Mesenchymal stem cell (in vitro differentiated cells and primary cell): Measurements from ENCODE around the gene SEMA3B.
"Not testable (repeated sequence)": the region's sequence is repeated elsewhere in the genome, so short reads cannot be mapped to it uniquely, and the experiment has no call there.

Experiments
- DNase-seq: peaks from one replicate; pipeline ENCODE4 v3.0.0-alpha.2; 2013
- H2AFZ ChIP-seq: one replicate; pipeline ENCODE4 v1.6.1; 2013; ENCODE audit warnings: low read depth, mild to moderate bottlenecking, control low read depth, inconsistent platforms, low read length, moderate library complexity
- H2AK5ac ChIP-seq: 2 replicates; pipeline ENCODE4 v1.6.1; 2013; ENCODE audit warnings: low read length, moderate library complexity, mild to moderate bottlenecking, inconsistent platforms; ENCODE audit not compliant: severe bottlenecking
- H2BK120ac ChIP-seq: one replicate; pipeline ENCODE4 v1.6.1; 2013; ENCODE audit warnings: low read depth, mild to moderate bottlenecking, inconsistent platforms, low read length, moderate library complexity
- H2BK12ac ChIP-seq, 2 experiments: one replicate each; pipeline ENCODE4 v1.6.1; 2013; ENCODE audit warnings: inconsistent platforms in 2 of 2, low read length in 2 of 2, mild to moderate bottlenecking in 2 of 2, moderate library complexity in 2 of 2, control low read depth in 1 of 2
- H2BK15ac ChIP-seq: one replicate; pipeline ENCODE4 v1.6.1; 2013; ENCODE audit warnings: mild to moderate bottlenecking, low read depth, inconsistent platforms; ENCODE audit not compliant: poor library complexity, severe bottlenecking
- H2BK5ac ChIP-seq: 2 replicates; pipeline ENCODE4 v1.6.1; 2013; ENCODE audit warnings: low read depth, mild to moderate bottlenecking, low read length, control low read depth, inconsistent platforms; ENCODE audit not compliant: poor library complexity, severe bottlenecking
- H3K14ac ChIP-seq, 2 experiments: one replicate each; pipeline ENCODE4 v1.6.1; 2013; ENCODE audit warnings: inconsistent platforms in 2 of 2, low read length in 2 of 2, control low read depth in 1 of 2, mild to moderate bottlenecking in 1 of 2, moderate library complexity in 1 of 2
- H3K18ac ChIP-seq, 2 experiments: one replicate each; pipeline ENCODE4 v1.6.1; 2013; ENCODE audit warnings: inconsistent platforms in 2 of 2, low read length in 2 of 2, control low read depth in 1 of 2, low read depth in 1 of 2, mild to moderate bottlenecking in 1 of 2
- H3K23ac ChIP-seq, 2 experiments: one replicate each; pipeline ENCODE4 v1.6.1; 2013; ENCODE audit warnings: inconsistent platforms in 2 of 2, low read length in 2 of 2, mild to moderate bottlenecking in 2 of 2, moderate library complexity in 2 of 2, control low read depth in 1 of 2
- H3K27ac ChIP-seq: 2 replicates; pipeline ENCODE4 v1.5.1; 2013; ENCODE audit warnings: mild to moderate bottlenecking, moderate library complexity, low read length, control low read depth, inconsistent platforms; ENCODE audit not compliant: poor library complexity, severe bottlenecking
- H3K27me3 ChIP-seq, 2 experiments: 2 replicates each; pipeline versions ENCODE4 v1.6.1 to v1.7.0; 2013; ENCODE audit warnings: low read length in 2 of 2, mild to moderate bottlenecking in 2 of 2, moderate library complexity in 2 of 2, control low read depth in 1 of 2, inconsistent platforms in 1 of 2; ENCODE audit not compliant: control insufficient read depth in 1 of 2, insufficient read depth in 1 of 2
- H3K36me3 ChIP-seq, 2 experiments: 2 replicates each; pipeline versions ENCODE4 v1.6.1 to v1.7.0; 2013; ENCODE audit warnings: low read length in 2 of 2, control low read depth in 1 of 2, inconsistent platforms in 1 of 2, low read depth in 1 of 2, mild to moderate bottlenecking in 1 of 2; ENCODE audit not compliant: insufficient read depth in 2 of 2, control insufficient read depth in 1 of 2
- H3K4ac ChIP-seq, 2 experiments: one replicate each; pipeline ENCODE4 v1.6.1; 2013; ENCODE audit warnings: inconsistent platforms in 2 of 2, low read length in 2 of 2, mild to moderate bottlenecking in 2 of 2, moderate library complexity in 2 of 2, control low read depth in 1 of 2, low read depth in 1 of 2
- H3K4me1 ChIP-seq: 2 replicates; pipeline ENCODE4 v1.6.1; 2013; ENCODE audit warnings: low read depth, low read length, control low read depth; ENCODE audit not compliant: control insufficient read depth, insufficient read depth
- H3K4me2 ChIP-seq: 2 replicates; pipeline ENCODE4 v1.6.1; 2013; ENCODE audit warnings: low read length, mild to moderate bottlenecking, inconsistent platforms; ENCODE audit not compliant: poor library complexity, severe bottlenecking
- H3K4me3 ChIP-seq, 2 experiments: 2 replicates each; pipeline versions ENCODE4 v1.5.1 to v1.7.0; 2013; ENCODE audit warnings: low read length in 2 of 2, mild to moderate bottlenecking in 2 of 2, control low read depth in 1 of 2, low read depth in 1 of 2; ENCODE audit not compliant: insufficient read depth in 1 of 2
- H3K79me1 ChIP-seq: replicated peaks from 2 replicates; pipeline ENCODE4 v1.6.1; 2013; ENCODE audit warnings: mild to moderate bottlenecking, control low read depth, low read length, inconsistent platforms; ENCODE audit not compliant: poor library complexity, severe bottlenecking
- H3K9ac ChIP-seq: 2 replicates; pipeline ENCODE4 v1.7.0; 2013; ENCODE audit warnings: mild to moderate bottlenecking, low read length, moderate library complexity
- H3K9me3 ChIP-seq: 2 replicates; pipeline ENCODE4 v1.7.0; 2013; ENCODE audit warnings: mild to moderate bottlenecking, low read length; ENCODE audit not compliant: control insufficient read depth
- H4K8ac ChIP-seq: one replicate; pipeline ENCODE4 v1.6.1; 2013; ENCODE audit warnings: inconsistent platforms, mild to moderate bottlenecking, low read length, moderate library complexity
- H4K91ac ChIP-seq: one replicate; pipeline ENCODE4 v1.6.1; 2013; ENCODE audit warnings: mild to moderate bottlenecking, low read length, inconsistent platforms
- WGBS: methylation state at CpG from one replicate; pipeline ENCODE4 v1.1.7; 2013; ENCODE audit warnings: mixed read lengths; 5-methylcytosine and 5-hydroxymethylcytosine counted together

The SEMA3B gene

DNA sequence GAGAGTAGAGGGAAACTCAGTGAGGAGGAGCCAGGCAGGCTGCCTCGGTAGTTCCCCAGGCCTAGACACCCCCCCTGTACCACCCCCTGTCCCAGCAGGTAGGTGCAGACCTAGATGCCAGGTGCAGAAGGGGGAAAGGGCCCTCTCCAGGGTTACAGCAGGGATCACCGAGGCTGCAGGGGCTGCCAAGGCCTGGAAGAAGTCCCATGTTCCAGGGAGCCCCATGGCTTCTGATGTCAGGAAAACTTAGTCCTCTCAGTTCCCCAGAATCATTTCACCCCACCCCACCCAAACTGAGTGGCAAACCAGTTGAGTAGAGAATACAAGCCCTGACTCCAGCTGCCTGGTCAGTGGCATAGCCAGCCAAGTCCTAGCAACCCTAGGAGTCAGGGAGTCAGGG lies 7.4 kb upstream of the SEMA3B start:
- DNase-seq: no peak
- Histone ChIP-seq H3K27me3 (no peaks in the 10 kb centered on the region), H3K4ac (peak overlapping the region; percentile 5 to 57), H3K14ac (no peak overlapping the region), H2AK5ac (peak overlapping the region; percentile 94), H3K27ac (peak overlapping the region; percentile 91), H3K4me2 (no peak overlapping the region), H2BK120ac (peak overlapping the region; percentile 13), H3K4me1 (peaks cover 58% of the 10 kb centered on the region), H3K4me3 (peak overlapping the region in 1 of 2 experiments; percentile 78), H3K9me3 (no peaks in the 10 kb centered on the region), H3K18ac (peak overlapping the region; percentile 18 to 23), H3K79me1 (peaks cover 14% of the 10 kb centered on the region), H2BK15ac (peak overlapping the region; percentile 31), H4K91ac (peak overlapping the region; percentile 34), H2BK12ac (peak overlapping the region; percentile 59 to 80), H2AFZ (no peak overlapping the region), H3K23ac (no peak overlapping the region), H3K36me3 (peaks cover 30 to 33% of the 10 kb centered on the region in 2 experiments), H4K8ac (peak overlapping the region; percentile 76), H2BK5ac (no peak overlapping the region), H3K9ac (peak overlapping the region; percentile 91)
- WGBS: 67% methylated on average over 2 of the region's 2 CpGs

DNA sequence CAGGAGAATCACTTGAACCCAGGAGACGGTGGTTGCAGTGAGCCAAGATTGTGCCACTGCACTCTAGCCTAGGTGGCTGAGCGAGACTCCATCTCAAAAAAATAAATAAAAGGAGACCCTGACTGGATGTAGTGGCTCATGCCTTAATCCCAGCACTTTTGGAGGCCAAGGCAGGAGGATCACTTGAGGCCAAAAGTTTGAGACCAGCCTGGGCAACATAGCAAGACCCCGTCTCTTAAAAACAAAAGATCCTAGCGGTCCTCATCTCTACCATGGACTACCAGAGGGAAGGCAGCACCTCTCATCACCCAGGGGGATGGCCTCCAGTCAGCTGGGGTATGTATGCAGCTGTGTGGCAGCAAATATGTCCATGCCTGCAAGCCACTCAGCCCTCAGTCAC lies 6.7 kb upstream of the SEMA3B start:
- H3K27ac ChIP-seq, H2AFZ ChIP-seq, H2BK5ac ChIP-seq, DNase-seq, H4K91ac ChIP-seq, H3K9me3 ChIP-seq, H3K18ac ChIP-seq, H3K27me3 ChIP-seq, H2BK120ac ChIP-seq, H3K23ac ChIP-seq, H4K8ac ChIP-seq, H3K14ac ChIP-seq, H3K9ac ChIP-seq, H2BK15ac ChIP-seq, H3K4me3 ChIP-seq, H3K4ac ChIP-seq, H3K4me2 ChIP-seq, H2AK5ac ChIP-seq: not testable (repeated sequence)
- H3K79me1 ChIP-seq: peaks cover 10% of the 10 kb centered on the region
- peaks cover 65% of the 10 kb centered on the region for H3K4me1 ChIP-seq
- H3K36me3 ChIP-seq: peaks cover 23 to 26% of the 10 kb centered on the region in 2 experiments
- WGBS: 93% methylated on average over 3 of the region's 4 CpGs
- peak overlapping the region in 1 of 2 experiments; percentile 12 for H2BK12ac ChIP-seq

DNA sequence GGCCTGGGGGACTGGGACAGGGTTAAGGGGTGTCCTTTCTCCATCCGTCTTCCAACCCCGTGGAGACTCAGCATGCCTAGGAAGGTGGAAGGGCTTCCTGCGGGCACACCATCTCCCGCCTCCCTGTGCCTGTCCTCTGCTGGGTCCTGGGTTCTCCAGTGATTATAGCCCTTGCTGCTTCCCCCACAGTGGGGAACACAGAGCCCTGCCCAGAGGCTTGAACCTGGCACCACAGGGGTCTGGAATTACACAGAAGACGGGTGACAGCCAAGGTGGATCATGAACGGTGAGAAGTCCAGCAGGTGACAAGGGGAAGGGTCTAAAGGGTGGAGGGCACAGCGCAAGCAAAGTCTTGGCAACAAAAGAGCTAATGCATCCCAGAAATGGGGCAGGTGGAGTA lies 6.2 kb upstream of the SEMA3B start:
- H3K4me1 ChIP-seq: peaks cover 69% of the 10 kb centered on the region
- no peak overlapping the region for H3K9ac ChIP-seq
- no peaks in the 10 kb centered on the region for H3K9me3 ChIP-seq
- H2BK120ac ChIP-seq: no peak overlapping the region
- no peak overlapping the region for H2BK15ac ChIP-seq
- peaks cover 19 to 20% of the 10 kb centered on the region in 2 experiments for H3K36me3 ChIP-seq
- no peaks in the 10 kb centered on the region for H3K27me3 ChIP-seq
- no peak overlapping the region for H4K8ac ChIP-seq
- H2AFZ ChIP-seq: no peak overlapping the region
- no peak overlapping the region for H3K4ac ChIP-seq
- no peak overlapping the region for H2BK5ac ChIP-seq
- no peak for DNase-seq
- H2BK12ac ChIP-seq: peak overlapping the region in 1 of 2 experiments; percentile 10
- H3K23ac ChIP-seq: no peak overlapping the region
- H3K4me2 ChIP-seq: no peak overlapping the region
- H2AK5ac ChIP-seq: peak overlapping the region; percentile 43
- no peak overlapping the region for H3K4me3 ChIP-seq
- whole genome bisulfite sequencing: 95% methylated on average over 7 of the region's 7 CpGs
- H4K91ac ChIP-seq: no peak overlapping the region
- H3K79me1 ChIP-seq: peaks cover 9% of the 10 kb centered on the region
- H3K27ac ChIP-seq: no peak overlapping the region
- H3K14ac ChIP-seq: no peak overlapping the region
- H3K18ac ChIP-seq: no peak overlapping the region

DNA sequence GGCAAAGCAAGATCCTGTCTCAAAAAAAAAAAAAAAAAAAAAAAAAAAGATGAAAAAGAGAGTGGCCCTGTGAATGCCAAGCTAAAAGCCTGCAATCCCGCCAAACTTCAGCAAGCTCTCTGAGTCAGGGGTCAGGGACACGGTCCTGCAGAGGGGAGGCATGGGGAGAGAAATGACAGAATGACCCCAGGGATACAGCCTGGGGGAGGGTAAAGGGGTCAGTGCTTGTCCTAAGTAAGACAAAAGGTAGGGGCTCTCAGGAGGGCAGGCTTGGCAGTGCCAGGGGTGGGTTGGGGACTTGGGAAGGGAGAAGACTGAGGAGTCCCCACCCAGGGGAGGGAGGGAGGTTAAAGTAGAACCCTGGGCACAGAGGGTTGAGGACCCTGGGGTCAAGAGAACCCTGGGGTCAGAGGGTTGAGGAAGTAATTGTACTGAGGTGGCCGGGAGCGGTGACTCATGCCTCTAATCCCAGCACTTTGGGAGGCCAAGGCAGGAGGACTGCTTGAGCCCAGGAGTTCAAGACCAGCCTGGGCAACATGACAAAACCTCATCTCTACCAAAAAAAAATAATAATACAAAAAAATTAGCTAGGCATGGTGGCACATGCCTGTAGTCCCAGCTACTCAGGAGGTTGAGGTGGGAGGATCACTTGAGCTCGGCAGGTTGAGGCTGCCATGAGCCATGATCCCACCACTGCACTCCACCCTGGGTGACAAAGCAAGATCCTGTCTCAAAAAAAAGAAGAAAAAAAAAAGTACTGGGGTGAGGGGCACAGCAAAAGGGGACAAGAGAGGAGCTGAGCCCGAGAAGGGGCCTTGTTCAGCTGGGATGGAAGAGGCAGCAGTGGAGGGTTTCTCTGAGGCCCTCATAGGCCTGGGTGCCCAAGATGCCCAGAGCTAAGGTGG lies 5.2 kb upstream of the SEMA3B start:
- H3K9ac ChIP-seq: peak overlapping the region; percentile 22
- WGBS: 43% methylated on average over 3 of the region's 6 CpGs

More for the DNA sequence above, 5.2 kb upstream of the SEMA3B start:
- H3K4me3 ChIP-seq: peak overlapping the region in 1 of 2 experiments; percentile 51
- H3K27ac ChIP-seq: peak overlapping the region; percentile 92
- peak overlapping the region; percentile 8 to 84 for H3K4ac ChIP-seq
- H2AFZ ChIP-seq: no peak overlapping the region
- peaks cover 76% of the 10 kb centered on the region for H3K4me1 ChIP-seq
- DNase-seq: no peak
- H2BK120ac ChIP-seq: peak overlapping the region; percentile 74
- H3K23ac ChIP-seq: no peak overlapping the region
- H2BK5ac ChIP-seq: peak overlapping the region; percentile 66
- peak overlapping the region; percentile 71 to 88 for H3K18ac ChIP-seq
- H3K9me3 ChIP-seq: no peaks in the 10 kb centered on the region
- peak overlapping the region in 1 of 2 experiments; percentile 14 for H3K14ac ChIP-seq
- H4K8ac ChIP-seq: peak overlapping the region; percentile 74
- no peaks in the 10 kb centered on the region for H3K27me3 ChIP-seq
- H3K79me1 ChIP-seq: peaks cover 6% of the 10 kb centered on the region
- peak overlapping the region; percentile 90 for H2AK5ac ChIP-seq
- peaks cover 9 to 11% of the 10 kb centered on the region in 2 experiments for H3K36me3 ChIP-seq
- H2BK12ac ChIP-seq: peak overlapping the region; percentile 57 to 91
- H2BK15ac ChIP-seq: peak overlapping the region; percentile 82
- H3K4me2 ChIP-seq: no peak overlapping the region
- H4K91ac ChIP-seq: peak overlapping the region; percentile 85
